SKM-1 treated with dmso at 0.1 percent for 144 hours (cell line): ENCODE data around the gene GNG12.
"Not testable (repeated sequence)": the region's sequence is repeated elsewhere in the genome, so short reads cannot be mapped to it uniquely, and the experiment has no call there.

ENCODE experiments used
- DNase-seq: peaks from one replicate; lab custom pipeline; 2025; ENCODE audit not compliant: unreplicated experiment; lab: John Stamatoyannopoulos, UW

Gene GNG12

GRCh38 chr1:67735206-67735605 lies 98.1 kb downstream of the GNG12 start:
- DNase-seq, result no peak

GRCh38 chr1:67734323-67734690 lies 99.0 kb downstream of the GNG12 start:
- no peak for DNase-seq

- DNase-seq, result no peak
Measured at GRCh38 chr1:67733681-67734322, 99.5 kb downstream of the GNG12 start.

- peak; percentile 28 for DNase-seq
Measured at GRCh38 chr1:67732750-67733151, 100.5 kb downstream of the GNG12 start.

- DNase-seq, result no peak
Measured at GRCh38 chr1:67731322-67731721, 101.9 kb downstream of the GNG12 start.

GRCh38 chr1:67730312-67730711 lies 103.0 kb downstream of the GNG12 start:
- not testable (repeated sequence) for DNase-seq

GRCh38 chr1:67729872-67730271 lies 103.4 kb downstream of the GNG12 start:
- DNase-seq, result no peak

GRCh38 chr1:67726224-67726623 lies 107.0 kb downstream of the GNG12 start:
- DNase-seq, result no peak

- DNase-seq, result no peak
Measured at GRCh38 chr1:67724928-67725560, 108.2 kb downstream of the GNG12 start.

GRCh38 chr1:67723620-67724019 lies 109.6 kb downstream of the GNG12 start:
- no peak for DNase-seq

GRCh38 chr1:67723126-67723525 lies 110.1 kb downstream of the GNG12 start:
- no peak for DNase-seq

- DNase-seq, result no peak
Measured at GRCh38 chr1:67722292-67722944, 110.8 kb downstream of the GNG12 start.

- DNase-seq, result no peak
Measured at GRCh38 chr1:67721650-67722291, 111.5 kb downstream of the GNG12 start.

GRCh38 chr1:67721112-67721511 lies 112.2 kb downstream of the GNG12 start:
- DNase-seq, result no peak

- no peak for DNase-seq
Measured at GRCh38 chr1:67719329-67720196, 113.7 kb downstream of the GNG12 start.

- no peak for DNase-seq
Measured at GRCh38 chr1:67717876-67718275, 115.4 kb downstream of the GNG12 start.

GRCh38 chr1:67716800-67717199 lies 116.5 kb downstream of the GNG12 start:
- DNase-seq, result no peak

GRCh38 chr1:67715819-67716218 lies 117.4 kb downstream of the GNG12 start:
- no peak for DNase-seq

GRCh38 chr1:67713057-67713846 lies 120.0 kb downstream of the GNG12 start:
- DNase-seq, result no peak

- no peak for DNase-seq
Measured at GRCh38 chr1:67711855-67712212, 121.4 kb downstream of the GNG12 start.
